GM10266 (cell line): Measurements from ENCODE around the gene NTN1.

ENCODE experiments used
- DNase-seq: peaks from one replicate; pipeline ENCODE4 v3.0.0; 2012; ENCODE audit errors: extremely low spot score
- CTCF ChIP-seq: IDR thresholded peaks from 2 replicates; pipeline ENCODE4 v1.5.1; 2012; ENCODE audit warnings: mild to moderate bottlenecking, low read depth; ENCODE audit not compliant: control insufficient read depth, insufficient read depth; ENCODE audit errors: missing control alignments

Gene NTN1

GRCh38 chr17:9140550-9141424 lies 119.5 kb downstream of the NTN1 start:
- no peak for DNase-seq
- TF ChIP-seq CTCF, result no peak

GRCh38 chr17:9141425-9141753 lies 120.1 kb downstream of the NTN1 start:
- no peak for DNase-seq
- no peak for TF ChIP-seq CTCF

GRCh38 chr17:9142772-9143494 lies 121.6 kb downstream of the NTN1 start:
- TF ChIP-seq CTCF, result no peak
- no peak for DNase-seq

GRCh38 chr17:9144502-9145249 lies 123.4 kb downstream of the NTN1 start:
- no peak for DNase-seq
- no peak for TF ChIP-seq CTCF

- TF ChIP-seq CTCF, result no peak
- DNase-seq, result no peak
Observed at GRCh38 chr17:9146064-9146463, 124.8 kb downstream of the NTN1 start.

- no peak for DNase-seq
- TF ChIP-seq CTCF, result no peak
Observed at GRCh38 chr17:9148905-9149525, 127.7 kb downstream of the NTN1 start.
